Keratinocyte (primary cell): ENCODE results near the gene SFMBT2. TPM values are rescaled to one million over a fixed set of nuclear protein-coding genes. Genes with fewer than 3 reads are reported as not detected.

Experiments used
- DNase-seq: peaks from one replicate; pipeline ENCODE4 v3.0.0-alpha.2; 2011; ENCODE audit warnings: low read depth, missing footprints, low spot score
- FAIRE-seq: peaks from 2 replicates; lab custom pipeline; 2011; peaks lifted over from hg19 to GRCh38; lab: Jason Lieb, UNC
- H2AFZ ChIP-seq: 2 replicates; pipeline ENCODE4 v1.6.0; 2012; ENCODE audit warnings: low read length, control low read depth, inconsistent platforms; ENCODE audit not compliant: control insufficient read depth
- H3K27ac ChIP-seq: 2 replicates; pipeline ENCODE4 v1.5.1; 2011; ENCODE audit warnings: low read length; ENCODE audit not compliant: control insufficient read depth, insufficient read depth
- H3K27me3 ChIP-seq: 3 replicates; pipeline ENCODE4 v1.6.0; 2011; ENCODE audit warnings: low read length; ENCODE audit not compliant: control insufficient read depth, insufficient read depth; ENCODE audit errors: extremely low read depth
- H3K36me3 ChIP-seq, 2 experiments: 2 replicates in 1 of 2; 3 replicates in 1 of 2; pipeline ENCODE4 v1.5.1; 2011; ENCODE audit warnings: low read length in 2 of 2, mild to moderate bottlenecking in 1 of 2; ENCODE audit not compliant: control insufficient read depth in 2 of 2, insufficient read depth in 2 of 2; ENCODE audit errors: extremely low read depth in 1 of 2
- H3K4me1 ChIP-seq: 3 replicates; pipeline ENCODE4 v1.5.1; 2011; ENCODE audit warnings: low read length; ENCODE audit not compliant: control insufficient read depth, insufficient read depth; ENCODE audit errors: extremely low read depth
- H3K4me2 ChIP-seq: 3 replicates; pipeline ENCODE4 v1.6.0; 2011; ENCODE audit warnings: low read depth, low read length; ENCODE audit not compliant: control insufficient read depth, insufficient read depth; ENCODE audit errors: extremely low read depth
- H3K4me3 ChIP-seq, 3 experiments: fragments of 200-600 bp in 1 of 3; sonication (generic) in 1 of 3; 2 replicates in 2 of 3; 3 replicates in 1 of 3; pipeline ENCODE4 v1.5.1; 2011 to 2016; ENCODE audit warnings: low read length in 3 of 3, mild to moderate bottlenecking in 3 of 3, control low read depth in 2 of 3, inconsistent platforms in 1 of 3, low read depth in 1 of 3, mixed read lengths in 1 of 3, mixed run types in 1 of 3, moderate library complexity in 1 of 3; ENCODE audit not compliant: control insufficient read depth in 2 of 3, insufficient read depth in 2 of 3; ENCODE audit errors: extremely low read depth in 1 of 3
- H3K79me2 ChIP-seq: 2 replicates; pipeline ENCODE4 v1.6.0; 2012; ENCODE audit warnings: low read length; ENCODE audit not compliant: control insufficient read depth, insufficient read depth
- H3K9ac ChIP-seq: 3 replicates; pipeline ENCODE4 v1.6.0; 2011; ENCODE audit warnings: low read length; ENCODE audit not compliant: control insufficient read depth, insufficient read depth; ENCODE audit errors: extremely low read depth
- H3K9me1 ChIP-seq: 3 replicates; pipeline ENCODE4 v1.6.0; 2011; ENCODE audit warnings: low read length; ENCODE audit not compliant: control insufficient read depth, insufficient read depth; ENCODE audit errors: extremely low read depth
- H3K9me3 ChIP-seq: 2 replicates; pipeline ENCODE4 v1.5.1; 2012; ENCODE audit warnings: low read depth, low read length; ENCODE audit not compliant: control insufficient read depth
- H4K20me1 ChIP-seq: 3 replicates; pipeline ENCODE4 v1.6.0; 2011; ENCODE audit warnings: low read length; ENCODE audit not compliant: control insufficient read depth, insufficient read depth; ENCODE audit errors: extremely low read depth
- EZH2 ChIP-seq: IDR thresholded peaks from one replicate; pipeline ENCODE4 v1.6.1; 2012; ENCODE audit warnings: inconsistent platforms, mild to moderate bottlenecking, low read length, moderate library complexity
- dilution Hi-C: fragments of 300-500 bp; cut with MboI; formaldehyde crosslinking; loops from one replicate; pipeline ENCODE4 v1.7.0; 2020; ENCODE audit warnings: low sequenced_read_pairs; ENCODE audit not compliant: extremely low pct_ligation_motif_present
- polyA plus RNA-seq, 5 experiments: library from polyadenylated mRNA; depleted of rRNA in 3 of 5; stranded (reverse) in 3 of 5; stranded (forward) in 1 of 5; unstranded in 1 of 5; fragments of >200 nt; gene quantifications; 1 replicate in 1 of 5; 2 replicates in 3 of 5; 3 replicates in 1 of 5; pipeline versions ENCODE4 v1.2.1 to v1.2.3, GENCODE V29; 2011 to 2012; ENCODE audit warnings: missing spikeins in 2 of 5, low read depth in 1 of 5, low replicate concordance in 1 of 5
- TF ChIP-seq, protein P1 (sequence below), 3 experiments: IDR thresholded peaks in 1 of 3; conservative IDR thresholded peaks in 1 of 3; optimal IDR thresholded peaks in 1 of 3; 2 replicates in 2 of 3; 3 replicates in 1 of 3; pipeline versions ENCODE3 to v1.5.1; 2011; ENCODE audit warnings: low read length in 3 of 3, mild to moderate bottlenecking in 3 of 3, moderate library complexity in 2 of 3, control low read depth in 1 of 3, inconsistent platforms in 1 of 3; ENCODE audit not compliant: insufficient read depth in 2 of 3; ENCODE audit errors: extremely low read depth in 1 of 3

Gene SFMBT2
- polyA plus RNA-seq, 1 donor (not counting 4 experiments of a cell fraction or from before 2014, with no cell fraction given), result 0.71 TPM

DNA sequence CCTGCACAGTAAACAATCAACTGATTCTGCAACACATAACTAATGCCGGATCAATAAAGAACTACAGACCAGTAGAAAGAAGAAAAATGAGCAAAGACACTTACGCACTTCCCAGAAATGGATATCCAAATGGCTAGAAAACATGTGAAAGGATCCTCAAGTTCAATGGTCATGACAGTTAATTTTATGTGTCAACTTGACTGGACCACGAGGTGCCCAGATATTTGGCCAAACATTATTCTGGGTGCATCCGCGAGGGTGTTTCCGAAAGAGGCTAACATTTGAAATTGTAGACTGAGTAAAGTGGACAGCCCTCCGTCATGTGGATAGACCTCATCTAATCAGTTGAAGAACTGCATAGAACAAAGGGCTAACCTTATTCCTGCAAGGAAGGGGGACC, 102.0 kb downstream of the SFMBT2 start:
- H3K79me2 ChIP-seq, result no peaks in the 10 kb centered on the region
- H3K9ac ChIP-seq, result no peak overlapping the region
- H3K9me1 ChIP-seq, result no peaks in the 10 kb centered on the region
- dilution Hi-C loops, result no loop called here
- H3K27ac ChIP-seq, result no peak overlapping the region
- no peaks in the 10 kb centered on the region for H4K20me1 ChIP-seq
- H3K27me3 ChIP-seq, result no peaks in the 10 kb centered on the region
- FAIRE-seq (no peak), DNase-seq (no peak)
- H3K4me1 ChIP-seq, result no peaks in the 10 kb centered on the region
- no peaks in the 10 kb centered on the region for H3K36me3 ChIP-seq
- H3K4me2 ChIP-seq, result no peak overlapping the region
- no peaks in the 10 kb centered on the region for H3K9me3 ChIP-seq
- TF ChIP-seq EZH2, result no peak
- TF ChIP-seq, protein P1, sequence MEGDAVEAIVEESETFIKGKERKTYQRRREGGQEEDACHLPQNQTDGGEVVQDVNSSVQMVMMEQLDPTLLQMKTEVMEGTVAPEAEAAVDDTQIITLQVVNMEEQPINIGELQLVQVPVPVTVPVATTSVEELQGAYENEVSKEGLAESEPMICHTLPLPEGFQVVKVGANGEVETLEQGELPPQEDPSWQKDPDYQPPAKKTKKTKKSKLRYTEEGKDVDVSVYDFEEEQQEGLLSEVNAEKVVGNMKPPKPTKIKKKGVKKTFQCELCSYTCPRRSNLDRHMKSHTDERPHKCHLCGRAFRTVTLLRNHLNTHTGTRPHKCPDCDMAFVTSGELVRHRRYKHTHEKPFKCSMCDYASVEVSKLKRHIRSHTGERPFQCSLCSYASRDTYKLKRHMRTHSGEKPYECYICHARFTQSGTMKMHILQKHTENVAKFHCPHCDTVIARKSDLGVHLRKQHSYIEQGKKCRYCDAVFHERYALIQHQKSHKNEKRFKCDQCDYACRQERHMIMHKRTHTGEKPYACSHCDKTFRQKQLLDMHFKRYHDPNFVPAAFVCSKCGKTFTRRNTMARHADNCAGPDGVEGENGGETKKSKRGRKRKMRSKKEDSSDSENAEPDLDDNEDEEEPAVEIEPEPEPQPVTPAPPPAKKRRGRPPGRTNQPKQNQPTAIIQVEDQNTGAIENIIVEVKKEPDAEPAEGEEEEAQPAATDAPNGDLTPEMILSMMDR (optimal IDR thresholded peaks at IDR 0.05 in 1 of 3, IDR thresholded peaks at IDR 0.05 in 1 of 3, conservative IDR thresholded peaks at IDR 0.05 in 1 of 3; ENCODE audit: extremely low read depth in 1 of 3, insufficient read depth in 2 of 3, low read length in 3 of 3), result no peak
- H3K4me3 ChIP-seq, result no peak overlapping the region
- no peak overlapping the region for H2AFZ ChIP-seq

DNA sequence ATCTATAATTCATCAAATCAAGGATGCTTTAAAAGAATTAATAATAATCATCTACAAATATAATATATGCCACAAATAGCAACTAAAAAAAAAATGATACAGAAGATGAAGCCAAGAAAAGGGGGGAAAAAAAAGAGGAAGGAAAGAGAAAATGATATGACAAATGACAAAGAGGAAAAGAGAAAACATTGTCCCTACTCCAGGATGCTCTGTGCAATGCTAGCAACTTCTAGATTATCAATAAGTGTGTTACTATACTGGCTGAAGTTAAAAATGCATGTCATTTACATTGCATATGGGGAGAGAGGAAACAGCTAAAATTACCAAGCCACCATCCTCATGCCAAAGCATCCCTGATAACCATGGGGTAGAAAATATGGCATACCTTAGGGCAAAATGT, 104.2 kb downstream of the SFMBT2 start:
- Histone ChIP-seq H3K4me1 (no peaks in the 10 kb centered on the region), H3K79me2 (no peaks in the 10 kb centered on the region), H2AFZ (no peak overlapping the region), H3K27me3 (no peaks in the 10 kb centered on the region), H3K9ac (no peak overlapping the region), H3K27ac (no peak overlapping the region), H3K4me3 (no peak overlapping the region), H3K9me3 (no peaks in the 10 kb centered on the region), H3K9me1 (no peaks in the 10 kb centered on the region), H4K20me1 (no peaks in the 10 kb centered on the region), H3K4me2 (no peak overlapping the region), H3K36me3 (no peaks in the 10 kb centered on the region)
- DNase-seq (no peak), FAIRE-seq (no peak)
- dilution Hi-C loops, result no loop called here
- no peak for TF ChIP-seq EZH2
- TF ChIP-seq, protein P1 (optimal IDR thresholded peaks at IDR 0.05 in 1 of 3, IDR thresholded peaks at IDR 0.05 in 1 of 3, conservative IDR thresholded peaks at IDR 0.05 in 1 of 3; ENCODE audit: extremely low read depth in 1 of 3, insufficient read depth in 2 of 3, low read length in 3 of 3), result no peak
